ENCODE data around the gene NODAL.
A peak's percentile ranks its signal among the peaks of the same experiment; 100 is the strongest.

DNA sequence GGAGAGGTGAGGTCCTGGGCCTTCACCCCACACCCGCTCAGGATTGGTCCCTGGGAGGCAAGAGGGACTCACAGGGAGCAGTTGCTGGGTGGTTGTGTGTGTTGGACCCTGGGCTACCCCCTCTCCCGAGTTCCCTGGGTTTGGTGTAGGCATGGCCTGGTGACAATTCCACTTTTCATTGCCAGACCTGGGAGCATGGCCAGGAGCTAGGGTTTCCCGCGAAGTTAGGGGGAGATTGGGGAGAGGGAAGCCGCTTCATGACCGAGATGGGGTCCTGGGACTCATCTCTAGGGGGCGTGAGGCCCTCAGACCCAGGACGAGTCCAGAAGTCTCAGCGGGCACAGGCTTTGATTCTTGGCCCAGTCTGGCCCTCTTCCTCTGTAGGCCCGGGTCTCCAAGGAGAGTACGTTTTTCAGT lies 37.7 kb upstream of the NODAL start:
- TF ChIP-seq EZH2phosphoT487 (IDR thresholded peaks at IDR 0.05; ENCODE audit: borderline replicate concordance, low read length) (no peak), CTCF (IDR thresholded peaks at IDR 0.05; ENCODE audit: low read depth, low read length, poor library complexity, severe bottlenecking) (peak; percentile 71)

Data from DOHH2 (cell line).